Chondrocyte (in vitro differentiated cells): ENCODE measurements around the gene LYPLAL1. TPM values are rescaled to one million over a fixed set of nuclear protein-coding genes. Genes with fewer than 3 reads are reported as not detected.

Source experiments
- DNase-seq: peaks from one replicate; pipeline ENCODE4 v3.0.0; 2021; ENCODE audit warnings: mixed read lengths, low spot score
- H3K27ac Mint-ChIP-seq: one replicate; pipeline ENCODE4 v1.8.0; 2021; ENCODE audit warnings: mild to moderate bottlenecking, moderate library complexity, mixed read lengths; ENCODE audit not compliant: unreplicated experiment
- H3K27me3 Mint-ChIP-seq: 2 replicates; pipeline ENCODE4 v1.8.0; 2021; ENCODE audit warnings: low read depth, mixed read lengths
- H3K36me3 Mint-ChIP-seq: 2 replicates; pipeline ENCODE4 v1.8.0; 2021; ENCODE audit warnings: low read depth, mixed read lengths
- H3K4me1 Mint-ChIP-seq: 2 replicates; pipeline ENCODE4 v1.8.0; 2021; ENCODE audit warnings: low read depth, mild to moderate bottlenecking, mixed read lengths
- H3K4me3 Mint-ChIP-seq: one replicate; pipeline ENCODE4 v1.8.0; 2021; ENCODE audit warnings: mild to moderate bottlenecking, moderate library complexity, mixed read lengths; ENCODE audit not compliant: unreplicated experiment
- H3K9me3 Mint-ChIP-seq: 2 replicates; pipeline ENCODE4 v1.8.0; 2021; ENCODE audit warnings: low read depth, mixed read lengths
- CTCF ChIP-seq: fragments of 200-600 bp; sonication (generic); IDR thresholded peaks from 2 replicates; pipeline ENCODE4 v1.5.0; 2021; ENCODE audit warnings: antibody characterized with exemption, mild to moderate bottlenecking, moderate library complexity
- total RNA-seq: library from RNA; stranded (reverse); gene quantifications from 3 replicates; pipeline ENCODE4 v1.2.1, GENCODE V29; 2021

The LYPLAL1 gene
- total RNA-seq, 1 donor from 2014 or later: 17.9 TPM

GRCh38 chr1:219144658-219145315 is 28.9 kb upstream of the LYPLAL1 start:
- Mint-ChIP-seq H3K9me3 (no peaks in the 10 kb centered on the region), H3K36me3 (no peaks in the 10 kb centered on the region), H3K4me1 (peaks cover 5% of the 10 kb centered on the region), H3K27me3 (no peaks in the 10 kb centered on the region), H3K4me3 (no peak overlapping the region), H3K27ac (no peak overlapping the region)
- DNase-seq: no peak
- TF ChIP-seq CTCF: no peak

- TF ChIP-seq CTCF: no peak
- Mint-ChIP-seq H3K4me1 (peaks cover 10% of the 10 kb centered on the region), H3K36me3 (no peaks in the 10 kb centered on the region), H3K27ac (no peak overlapping the region), H3K27me3 (no peaks in the 10 kb centered on the region), H3K4me3 (no peak overlapping the region), H3K9me3 (no peaks in the 10 kb centered on the region)
- no peak for DNase-seq
Measured at GRCh38 chr1:219147571-219148019, 26.1 kb upstream of the LYPLAL1 start.

DNA sequence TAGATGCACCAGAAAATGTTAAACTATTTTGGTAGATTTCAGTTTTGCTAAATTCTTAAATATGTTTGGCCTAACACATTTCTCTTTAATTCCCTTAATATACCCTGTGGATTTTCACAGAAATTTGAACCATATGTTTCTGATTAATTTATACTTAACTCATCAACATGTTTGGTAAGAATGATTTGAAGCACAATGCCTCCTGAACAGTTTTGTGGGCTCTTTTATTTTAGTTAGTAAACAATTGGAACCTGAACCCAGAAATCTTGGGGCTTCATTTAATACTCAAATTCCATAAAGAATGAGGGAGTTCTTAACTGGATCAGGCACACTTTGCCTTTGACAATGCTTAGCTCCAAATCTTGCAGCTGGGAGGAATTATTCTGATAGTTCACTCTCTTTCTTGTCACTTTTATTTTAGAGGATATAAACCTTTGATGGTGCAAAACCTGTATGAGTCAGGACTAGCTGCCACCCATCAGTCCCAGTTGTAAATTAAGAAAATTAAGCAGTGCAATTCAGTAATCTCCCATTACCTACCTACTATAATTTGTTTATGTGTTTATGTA is 24.6 kb upstream of the LYPLAL1 start:
- no peak overlapping the region for H3K4me3 Mint-ChIP-seq
- peaks cover 7% of the 10 kb centered on the region for H3K4me1 Mint-ChIP-seq
- no peaks in the 10 kb centered on the region for H3K36me3 Mint-ChIP-seq
- no peaks in the 10 kb centered on the region for H3K27me3 Mint-ChIP-seq
- H3K27ac Mint-ChIP-seq: no peak overlapping the region
- TF ChIP-seq CTCF: no peak
- no peak for DNase-seq
- H3K9me3 Mint-ChIP-seq: no peaks in the 10 kb centered on the region

DNA sequence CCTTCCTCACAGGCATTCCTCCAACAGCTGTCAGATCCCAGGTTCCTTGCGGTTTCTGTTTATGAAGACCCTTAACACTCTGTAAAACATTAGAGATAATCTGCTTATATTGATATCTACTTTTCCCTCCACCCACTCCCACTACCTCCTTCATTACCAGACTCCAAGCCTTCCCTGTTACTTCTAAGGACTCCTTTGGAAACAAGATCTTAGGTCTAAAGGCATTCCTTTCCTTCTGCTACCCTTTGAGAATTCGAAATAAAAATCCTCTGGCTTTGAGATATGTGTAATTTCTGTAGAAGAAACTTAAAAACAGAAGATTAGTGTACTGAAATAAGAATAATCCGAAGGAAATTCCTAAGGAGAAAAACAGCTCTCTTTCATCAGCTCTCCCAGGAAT is 23.7 kb upstream of the LYPLAL1 start:
- no peak for DNase-seq
- no peak for TF ChIP-seq CTCF
- Mint-ChIP-seq H3K27me3 (no peaks in the 10 kb centered on the region), H3K27ac (no peak overlapping the region), H3K9me3 (no peaks in the 10 kb centered on the region), H3K4me1 (peaks cover 7% of the 10 kb centered on the region), H3K36me3 (no peaks in the 10 kb centered on the region), H3K4me3 (no peak overlapping the region)

GRCh38 chr1:219150913-219151312 is 22.8 kb upstream of the LYPLAL1 start:
- no peaks in the 10 kb centered on the region for H3K9me3 Mint-ChIP-seq
- TF ChIP-seq CTCF: no peak
- no peaks in the 10 kb centered on the region for H3K36me3 Mint-ChIP-seq
- DNase-seq: no peak
- no peak overlapping the region for H3K27ac Mint-ChIP-seq
- H3K27me3 Mint-ChIP-seq: no peaks in the 10 kb centered on the region
- no peak overlapping the region for H3K4me3 Mint-ChIP-seq
- H3K4me1 Mint-ChIP-seq: peaks cover 7% of the 10 kb centered on the region
